MM.1S (cell line): Measurements from ENCODE around the gene NFIX.

Experiments used
- DNase-seq: peaks from one replicate; pipeline ENCODE4 v3.0.0-alpha.2; 2015
- H2AFZ ChIP-seq: fragments of 300-600 bp; sonication (generic); 2 replicates; pipeline ENCODE4 v1.6.0; 2016; ENCODE audit warnings: antibody characterized with exemption, low read length
- H3F3A ChIP-seq: fragments of 300-600 bp; sonication (generic); 2 replicates; pipeline ENCODE4 v1.6.1; 2016; ENCODE audit warnings: mild to moderate bottlenecking, antibody characterized with exemption, low read length, moderate library complexity, mixed read lengths; ENCODE audit not compliant: insufficient read depth
- H3K27ac ChIP-seq: fragments of 300-600 bp; sonication (generic); 2 replicates; pipeline ENCODE4 v1.5.1; 2016; ENCODE audit warnings: mild to moderate bottlenecking, low read length
- H3K27me3 ChIP-seq: fragments of 300-600 bp; sonication (generic); replicated peaks from 2 replicates; pipeline ENCODE4 v1.6.0; 2016; ENCODE audit warnings: low read length; ENCODE audit not compliant: insufficient read depth
- H3K36me3 ChIP-seq: fragments of 300-600 bp; sonication (generic); replicated peaks from 2 replicates; pipeline ENCODE4 v1.6.1; 2016; ENCODE audit warnings: mild to moderate bottlenecking, low read length, mixed read lengths; ENCODE audit not compliant: insufficient read depth
- H3K4me1 ChIP-seq: fragments of 300-600 bp; sonication (generic); 2 replicates; pipeline ENCODE4 v1.6.1; 2016; ENCODE audit warnings: low read length, mixed read lengths
- H3K4me2 ChIP-seq: fragments of 300-600 bp; sonication (generic); 2 replicates; pipeline ENCODE4 v1.6.0; 2016; ENCODE audit warnings: low read depth, low read length
- H3K4me3 ChIP-seq: fragments of 300-600 bp; sonication (generic); 2 replicates; pipeline ENCODE4 v1.5.1; 2016; ENCODE audit warnings: low read length, mixed read lengths
- H3K79me2 ChIP-seq: fragments of 300-600 bp; sonication (generic); 2 replicates; pipeline ENCODE4 v1.6.1; 2016; ENCODE audit warnings: mixed run types, low read length, mixed read lengths
- H3K9ac ChIP-seq: fragments of 300-600 bp; sonication (generic); 2 replicates; pipeline ENCODE4 v1.6.1; 2016; ENCODE audit warnings: low read length, mixed read lengths
- H3K9me2 ChIP-seq: fragments of 300-600 bp; sonication (generic); replicated peaks from 2 replicates; pipeline ENCODE4 v1.6.1; 2016; ENCODE audit warnings: mild to moderate bottlenecking, low read length, mixed read lengths; ENCODE audit not compliant: insufficient read depth
- H3K9me3 ChIP-seq: fragments of 300-600 bp; sonication (generic); replicated peaks from 2 replicates; pipeline ENCODE4 v1.6.1; 2016; ENCODE audit warnings: mild to moderate bottlenecking, low read length, mixed read lengths; ENCODE audit not compliant: insufficient read depth
- H4K20me1 ChIP-seq: fragments of 300-600 bp; sonication (generic); 2 replicates; pipeline ENCODE4 v1.6.1; 2016; ENCODE audit warnings: mild to moderate bottlenecking, low read length, moderate library complexity, mixed read lengths; ENCODE audit not compliant: insufficient read depth
- CTCF ChIP-seq: fragments of 300-600 bp; sonication (generic); IDR thresholded peaks from 2 replicates; pipeline ENCODE4 v1.5.1; 2016; ENCODE audit warnings: antibody characterized with exemption, low read length, mixed read lengths
- EZH2 ChIP-seq: fragments of 300-600 bp; sonication (generic); optimal IDR thresholded peaks from 2 replicates; pipeline ENCODE3; 2017; ENCODE audit warnings: low read depth, mild to moderate bottlenecking, antibody characterized with exemption, low read length, mixed read lengths
- EZH2phosphoT487 ChIP-seq: fragments of 300-600 bp; sonication (generic); IDR thresholded peaks from 2 replicates; pipeline ENCODE4 v1.6.1; 2018; ENCODE audit warnings: antibody characterized with exemption, low read length

The NFIX gene

GRCh38 chr19:13027557-13027956, 32.3 kb downstream of the NFIX start:
- Histone ChIP-seq H3K4me2 (no peak overlapping the region), H3K9me2 (no peaks in the 10 kb centered on the region), H3K36me3 (no peaks in the 10 kb centered on the region), H3F3A (peaks cover 9% of the 10 kb centered on the region; the same call in 1 of the 2 replicates), H3K79me2 (no peaks in the 10 kb centered on the region), H3K4me1 (peaks cover 4% of the 10 kb centered on the region; the same call in 1 of the 2 replicates), H3K4me3 (no peak overlapping the region), H2AFZ (no peak overlapping the region), H3K27me3 (no peaks in the 10 kb centered on the region), H3K9me3 (no peaks in the 10 kb centered on the region), H4K20me1 (no peaks in the 10 kb centered on the region), H3K27ac (no peak overlapping the region), H3K9ac (no peak overlapping the region)
- DNase-seq = no peak
- TF ChIP-seq EZH2phosphoT487 (no peak), EZH2 (no peak), CTCF (no peak)

- H3K36me3 ChIP-seq = no peaks in the 10 kb centered on the region
- no peak overlapping the region for H3K9ac ChIP-seq
- H3K9me3 ChIP-seq = no peaks in the 10 kb centered on the region
- H3K9me2 ChIP-seq = no peaks in the 10 kb centered on the region
- peaks cover 5% of the 10 kb centered on the region; the same call in 1 of the 2 replicates for H3F3A ChIP-seq
- H3K4me3 ChIP-seq = no peak overlapping the region
- H4K20me1 ChIP-seq = no peaks in the 10 kb centered on the region
- no peaks in the 10 kb centered on the region for H3K27me3 ChIP-seq
- H2AFZ ChIP-seq = no peak overlapping the region
- H3K4me1 ChIP-seq = peaks cover 4% of the 10 kb centered on the region; the same call in 1 of the 2 replicates
- no peak for TF ChIP-seq CTCF
- TF ChIP-seq EZH2 = no peak
- no peak for TF ChIP-seq EZH2phosphoT487
- H3K4me2 ChIP-seq = no peak overlapping the region
- no peaks in the 10 kb centered on the region for H3K79me2 ChIP-seq
- DNase-seq = no peak
- H3K27ac ChIP-seq = no peak overlapping the region
Observed at GRCh38 chr19:13028027-13028426, 32.8 kb downstream of the NFIX start.

GRCh38 chr19:13029301-13029880, 34.1 kb downstream of the NFIX start:
- Histone ChIP-seq H2AFZ (no peak overlapping the region), H3K9me3 (no peaks in the 10 kb centered on the region), H3K9ac (no peak overlapping the region), H3K27me3 (no peaks in the 10 kb centered on the region), H3K4me3 (no peak overlapping the region), H3K36me3 (no peaks in the 10 kb centered on the region), H3K79me2 (no peaks in the 10 kb centered on the region), H3F3A (no peaks in the 10 kb centered on the region), H3K4me1 (peaks cover 4% of the 10 kb centered on the region; the same call in 1 of the 2 replicates), H4K20me1 (no peaks in the 10 kb centered on the region), H3K27ac (no peak overlapping the region), H3K4me2 (no peak overlapping the region), H3K9me2 (no peaks in the 10 kb centered on the region)
- TF ChIP-seq CTCF (no peak), EZH2 (no peak), EZH2phosphoT487 (no peak)
- no peak for DNase-seq
